HG03575 (cell line): ENCODE data around the gene OR2AT4.

ENCODE experiments used
- ATAC-seq: cut with Tn5 transposase; IDR thresholded peaks from one replicate; pipeline ENCODE4 v1.9.1; 2021; ENCODE audit not compliant: unreplicated experiment, insufficient number of reproducible peaks, low FRiP score; ENCODE audit errors: extremely low read depth

OR2AT4 gene

DNA sequence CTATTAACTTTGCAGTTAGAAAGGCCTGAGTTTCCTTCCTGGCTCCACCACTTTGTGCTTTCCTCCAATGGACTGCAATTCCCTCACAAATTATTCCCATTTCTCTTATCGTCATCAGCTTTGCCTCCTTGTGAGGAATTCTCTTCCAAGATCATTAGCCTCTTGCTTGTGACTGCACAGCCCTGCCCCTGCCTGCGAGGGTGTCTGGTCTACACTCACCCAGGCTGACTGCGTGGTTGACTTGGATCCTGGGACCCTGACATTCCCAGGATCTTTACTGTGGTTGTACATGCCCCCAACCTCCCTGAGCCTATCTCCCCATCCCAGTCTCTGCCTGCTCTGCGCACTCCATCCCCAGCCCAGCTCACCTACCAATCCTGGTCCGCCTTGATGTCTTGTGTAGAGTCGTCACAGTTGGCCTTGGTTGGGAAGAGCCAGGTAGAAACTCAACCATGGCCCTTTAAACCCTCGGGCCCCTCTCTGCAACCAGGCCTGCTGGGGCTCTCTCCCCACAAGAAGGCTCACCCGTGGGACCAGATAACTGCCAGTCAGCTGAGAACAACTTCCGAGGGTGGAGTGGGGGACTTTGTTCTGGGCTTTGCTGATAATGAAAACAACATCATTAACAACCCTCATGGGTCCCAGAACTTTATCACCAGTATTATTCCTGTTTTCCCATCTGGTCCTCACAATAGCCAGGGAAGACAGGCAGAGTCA is at the start of gene OR2AT4:
Gene OR2AT4, minus strand, starts transcription at position 421 of the 717 bp plus-strand sequence.
- no peak for ATAC-seq

GRCh38 chr11:75145972-75146519 is 49.4 kb upstream of the OR2AT4 start:
- no peak for ATAC-seq

DNA sequence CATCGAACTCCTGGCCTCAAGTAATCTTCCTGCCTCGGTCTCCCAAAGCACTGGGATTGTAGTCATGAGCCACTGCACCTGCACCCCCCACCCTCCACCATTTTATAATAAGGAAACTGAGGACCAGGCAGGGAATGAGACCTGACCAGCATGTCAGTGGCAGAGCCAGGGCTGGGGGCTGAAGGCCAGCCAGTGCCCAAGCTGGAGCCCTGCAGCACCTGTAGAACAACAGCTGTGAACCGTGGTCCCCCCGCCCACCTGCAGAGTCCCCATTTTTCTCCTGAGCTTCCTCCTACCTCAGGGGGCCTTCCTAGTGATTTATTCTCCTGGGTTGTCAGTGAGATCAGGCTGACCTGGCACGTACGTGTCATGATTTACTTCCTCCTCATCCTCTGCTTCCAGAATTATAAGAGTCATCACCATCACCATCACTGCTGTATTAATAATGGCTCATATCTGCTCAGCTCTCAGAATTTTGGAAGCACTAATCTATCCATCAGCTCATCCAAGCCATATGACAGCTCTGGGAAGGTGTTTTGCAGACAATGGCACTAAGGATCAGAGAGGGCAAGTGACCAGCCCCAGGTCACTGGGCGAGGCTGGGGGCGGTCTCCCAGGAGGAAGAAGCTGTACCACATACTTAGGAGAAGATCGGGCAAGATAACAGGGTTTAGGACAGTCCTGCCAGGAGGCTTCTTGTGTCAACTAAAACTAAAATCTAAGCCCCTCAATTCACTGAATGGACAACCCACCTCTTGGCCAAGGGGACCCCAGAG is 48.7 kb upstream of the OR2AT4 start:
- no peak for ATAC-seq

DNA sequence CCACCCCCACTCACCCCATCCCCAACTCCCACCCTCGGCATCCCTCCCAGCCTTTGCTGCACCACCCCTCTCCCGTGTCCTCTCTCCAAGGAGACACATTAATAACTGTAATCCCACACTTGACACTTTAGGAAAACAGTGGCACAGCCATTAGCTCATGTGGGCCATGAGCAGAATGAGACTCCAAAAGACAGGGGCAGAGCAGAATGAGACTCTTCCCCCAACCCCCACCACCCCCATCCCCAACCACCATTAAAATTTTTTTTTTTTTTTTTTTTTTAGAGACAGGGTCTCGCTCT is 48.0 kb upstream of the OR2AT4 start:
- no peak for ATAC-seq

DNA sequence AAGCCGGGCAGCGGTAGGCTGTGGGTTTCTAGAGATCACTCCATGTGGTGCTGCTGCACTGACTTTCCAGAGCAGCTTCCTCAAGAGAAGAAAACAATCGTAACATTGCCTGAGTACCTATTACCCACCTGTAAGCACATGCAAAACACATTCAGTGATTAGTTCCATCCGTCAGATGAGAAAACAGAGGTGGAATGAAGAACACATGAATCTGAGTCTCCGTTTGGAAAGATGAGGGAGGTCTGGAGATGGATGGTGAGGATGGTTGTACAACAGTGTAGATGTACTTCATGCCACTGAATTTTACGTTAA is 46.7 kb upstream of the OR2AT4 start:
- no peak for ATAC-seq

- no peak for ATAC-seq
Measured at GRCh38 chr11:75142714-75143419, 46.2 kb upstream of the OR2AT4 start.

- ATAC-seq, result no peak
Measured at GRCh38 chr11:75141166-75141565, 44.5 kb upstream of the OR2AT4 start.

DNA sequence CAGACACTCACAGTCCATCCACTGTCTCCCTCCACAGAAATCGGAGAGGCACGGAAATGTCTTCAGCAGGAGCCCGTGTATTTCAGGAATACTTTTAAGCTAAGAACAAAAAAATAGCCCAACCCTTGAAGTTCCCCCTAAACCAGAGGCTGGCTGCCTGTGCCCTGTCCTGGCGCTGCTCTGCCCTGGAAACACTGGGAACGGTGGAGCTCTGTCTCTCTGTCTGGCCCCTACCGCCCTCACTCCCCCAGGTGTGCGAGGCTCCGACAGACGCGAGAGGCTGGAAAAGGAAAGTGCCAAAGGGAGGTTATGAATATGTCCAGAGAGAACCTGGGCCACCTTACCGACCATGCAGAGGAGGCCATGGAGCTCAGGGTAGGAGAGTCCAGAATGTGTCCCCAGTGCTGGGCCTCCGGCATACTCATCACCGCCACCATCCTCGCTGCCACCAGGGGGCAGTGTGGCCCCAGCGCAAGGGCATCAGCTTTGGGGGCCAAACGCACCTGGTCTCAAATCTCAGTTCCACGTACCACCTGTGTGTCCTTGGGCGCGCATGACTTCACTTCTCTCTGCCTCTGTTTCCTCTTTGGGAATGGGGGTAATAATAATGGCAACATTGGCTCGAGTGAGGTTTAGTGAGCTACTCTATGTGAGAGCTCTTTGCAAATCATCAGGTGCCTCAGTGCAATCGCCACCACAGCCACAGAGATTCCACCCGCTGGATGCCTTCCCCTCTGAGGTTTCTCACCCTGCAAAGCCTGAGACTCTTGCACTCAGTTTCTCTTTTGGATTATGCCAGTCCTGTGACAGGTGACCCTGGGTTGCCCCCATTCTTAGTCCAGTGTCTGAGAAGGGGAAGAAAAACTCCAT is 43.8 kb upstream of the OR2AT4 start:
- ATAC-seq, result no peak

- no peak for ATAC-seq
Measured at GRCh38 chr11:75135651-75136050, 39.0 kb upstream of the OR2AT4 start.

- no peak for ATAC-seq
Measured at GRCh38 chr11:75135021-75135650, 38.5 kb upstream of the OR2AT4 start.

DNA sequence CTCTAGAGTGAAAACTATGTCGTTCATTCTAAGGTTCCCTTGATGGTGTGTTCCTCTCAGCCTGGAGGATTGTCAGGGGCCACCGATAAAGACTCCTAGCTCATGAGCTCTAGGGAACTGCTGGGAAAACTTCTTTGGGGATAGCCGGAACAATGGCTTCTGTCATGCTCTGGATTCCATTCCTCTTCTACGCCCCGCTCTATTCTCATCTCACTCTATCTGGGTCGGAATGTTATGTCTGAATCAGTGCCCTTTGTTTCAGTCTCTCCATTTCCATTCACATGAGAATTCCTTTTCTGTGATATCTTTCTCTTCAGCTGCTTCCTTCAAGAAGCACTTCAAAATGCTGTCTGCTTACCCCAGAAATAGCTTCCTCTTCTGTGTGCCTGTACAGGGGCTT is 37.3 kb upstream of the OR2AT4 start:
- no peak for ATAC-seq

GRCh38 chr11:75132080-75132479 is 35.4 kb upstream of the OR2AT4 start:
- no peak for ATAC-seq

DNA sequence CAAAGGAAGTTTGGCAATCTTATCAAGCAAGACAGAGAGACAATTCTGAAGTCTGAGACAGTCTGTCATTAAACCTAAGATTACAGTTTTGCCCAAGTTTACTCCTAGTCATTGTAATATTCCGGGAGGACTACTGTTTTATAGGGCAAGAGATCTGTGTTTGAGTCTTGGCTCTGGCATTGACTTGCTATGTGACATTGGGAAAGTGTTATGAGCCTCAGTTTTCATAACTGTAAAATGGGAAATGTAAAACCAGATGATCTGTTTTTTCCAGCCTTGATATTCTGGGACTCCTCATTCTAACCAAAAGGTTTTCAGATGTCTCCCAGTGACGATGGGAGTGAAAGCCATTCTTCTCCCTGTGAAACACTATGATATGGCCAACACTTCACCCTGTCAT is 29.9 kb upstream of the OR2AT4 start:
- ATAC-seq, result no peak

DNA sequence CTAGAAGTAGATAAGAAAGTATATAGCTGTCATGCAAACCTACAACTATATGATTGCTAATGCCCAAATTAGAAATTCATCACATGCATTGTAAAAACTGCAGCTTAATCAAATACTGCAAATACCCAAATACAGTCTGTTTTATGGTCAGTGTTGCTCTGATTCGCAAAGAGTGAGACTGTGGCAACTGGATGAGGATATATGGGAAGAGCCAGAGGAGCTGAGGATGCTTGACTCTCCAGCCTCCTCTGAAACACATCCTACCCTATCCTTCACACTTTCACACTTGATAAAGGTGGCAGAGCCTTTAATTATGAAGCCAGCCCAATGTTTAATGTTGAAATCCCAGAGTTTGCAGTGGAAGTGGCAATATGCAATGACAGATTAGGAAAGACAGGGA is 21.9 kb upstream of the OR2AT4 start:
- ATAC-seq, result no peak

GRCh38 chr11:75114465-75114864 is 17.8 kb upstream of the OR2AT4 start:
- ATAC-seq, result no peak

DNA sequence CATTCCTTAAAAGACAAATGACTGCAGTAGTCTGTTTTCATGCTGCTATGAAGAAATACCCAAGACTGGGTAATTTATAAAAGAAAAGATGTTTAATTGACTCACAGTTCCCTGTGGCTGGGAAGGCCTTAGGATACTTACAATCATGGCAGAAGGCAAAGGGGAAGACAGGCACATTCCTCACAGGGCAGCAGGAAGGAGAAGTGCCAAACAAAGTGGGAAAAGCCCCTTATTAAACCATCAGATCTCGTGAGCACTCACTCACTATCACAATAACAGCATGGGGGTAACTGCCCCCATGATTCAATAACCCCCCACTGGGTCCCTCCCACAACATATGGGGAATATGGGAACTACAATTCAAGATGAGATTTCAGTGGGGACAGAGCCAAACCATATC is 16.4 kb upstream of the OR2AT4 start:
- ATAC-seq, result no peak

DNA sequence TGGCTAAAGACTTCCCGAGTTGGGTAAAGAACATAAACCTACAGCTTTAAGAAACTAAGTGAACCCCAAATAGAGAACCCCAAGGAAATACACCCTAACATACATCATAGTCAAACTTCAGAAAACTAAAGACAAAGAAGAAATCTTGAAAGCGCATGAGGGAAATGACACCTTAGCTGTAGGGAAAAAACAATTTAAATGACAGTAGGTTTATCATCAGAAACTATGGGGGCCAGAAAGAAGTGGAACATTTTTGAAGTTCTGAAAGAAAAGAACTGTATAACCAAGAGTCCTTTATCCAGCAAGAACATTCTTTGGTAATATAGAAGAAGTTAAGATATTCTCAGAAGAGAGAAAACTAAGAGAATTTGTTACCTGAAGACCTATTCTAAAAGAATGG is 15.5 kb upstream of the OR2AT4 start:
- ATAC-seq, result no peak

DNA sequence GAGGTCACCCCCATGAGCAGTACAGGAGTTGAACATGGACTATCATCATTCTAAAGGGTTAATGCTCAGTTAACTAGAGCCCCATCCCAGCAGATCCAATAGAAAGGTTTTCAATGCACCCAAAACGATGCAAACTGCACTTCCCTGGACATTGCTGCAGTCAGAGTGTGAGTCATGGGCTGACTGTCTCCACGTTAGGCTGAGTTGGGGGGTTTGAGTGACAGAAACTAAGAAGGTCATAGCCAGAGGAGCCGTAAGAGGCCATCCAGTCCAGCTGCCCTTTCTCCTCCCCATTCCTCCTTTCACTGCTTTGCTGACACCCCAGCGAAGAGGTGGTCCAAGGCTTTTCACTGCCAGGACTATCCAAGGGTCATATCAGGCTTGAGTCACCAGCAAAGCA is 10.5 kb upstream of the OR2AT4 start:
- ATAC-seq, result no peak
